ENCODE data around the gene OTOGL.

DNA sequence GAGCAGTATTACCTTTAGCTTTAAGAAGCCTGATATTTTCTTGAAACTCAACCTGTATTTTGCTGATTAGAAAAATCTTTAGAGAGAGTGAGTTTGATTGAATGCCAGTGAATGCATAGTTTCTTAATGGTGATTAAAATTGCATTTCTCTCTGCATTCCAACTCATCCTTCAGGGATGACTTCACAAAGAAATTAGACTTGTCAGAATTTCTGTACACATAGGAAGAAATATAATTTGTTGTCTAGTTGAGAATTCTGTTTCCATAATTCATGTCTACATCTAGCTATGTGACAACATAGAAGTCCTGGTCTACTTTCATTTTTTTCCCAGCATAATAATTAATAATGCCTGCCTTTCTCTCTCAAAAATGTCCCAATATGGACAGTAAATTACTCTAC is 136.6 kb downstream of the OTOGL start:
- TF ChIP-seq, protein P1, sequence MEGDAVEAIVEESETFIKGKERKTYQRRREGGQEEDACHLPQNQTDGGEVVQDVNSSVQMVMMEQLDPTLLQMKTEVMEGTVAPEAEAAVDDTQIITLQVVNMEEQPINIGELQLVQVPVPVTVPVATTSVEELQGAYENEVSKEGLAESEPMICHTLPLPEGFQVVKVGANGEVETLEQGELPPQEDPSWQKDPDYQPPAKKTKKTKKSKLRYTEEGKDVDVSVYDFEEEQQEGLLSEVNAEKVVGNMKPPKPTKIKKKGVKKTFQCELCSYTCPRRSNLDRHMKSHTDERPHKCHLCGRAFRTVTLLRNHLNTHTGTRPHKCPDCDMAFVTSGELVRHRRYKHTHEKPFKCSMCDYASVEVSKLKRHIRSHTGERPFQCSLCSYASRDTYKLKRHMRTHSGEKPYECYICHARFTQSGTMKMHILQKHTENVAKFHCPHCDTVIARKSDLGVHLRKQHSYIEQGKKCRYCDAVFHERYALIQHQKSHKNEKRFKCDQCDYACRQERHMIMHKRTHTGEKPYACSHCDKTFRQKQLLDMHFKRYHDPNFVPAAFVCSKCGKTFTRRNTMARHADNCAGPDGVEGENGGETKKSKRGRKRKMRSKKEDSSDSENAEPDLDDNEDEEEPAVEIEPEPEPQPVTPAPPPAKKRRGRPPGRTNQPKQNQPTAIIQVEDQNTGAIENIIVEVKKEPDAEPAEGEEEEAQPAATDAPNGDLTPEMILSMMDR (IDR thresholded peaks at IDR 0.05; ENCODE audit: low read length), result no peak
- TF ChIP-seq EZH2 (IDR thresholded peaks at IDR 0.05; ENCODE audit: borderline replicate concordance, low read length), result no peak
